ENCODE data around the gene L3MBTL4. TPM values are rescaled to one million over a fixed set of nuclear protein-coding genes. Genes with fewer than 3 reads are reported as not detected.

Gene L3MBTL4
- total RNA-seq, 2 experiments from 2014 or later = not detected

GRCh38 chr18:6257950-6258349 is 156.8 kb downstream of the L3MBTL4 start:
- Histone ChIP-seq H3K4me1 (ENCODE audit: insufficient read depth, low read length, poor library complexity, severe bottlenecking) (no peaks in the 10 kb centered on the region), H3K36me3 (ENCODE audit: insufficient read depth, low read length) (no peaks in the 10 kb centered on the region), H3K9me2 (ENCODE audit: insufficient read depth, low read length) (no peaks in the 10 kb centered on the region), H3K27ac (ENCODE audit: low read depth, low read length, poor library complexity, severe bottlenecking) (no peak overlapping the region), H3K79me2 (ENCODE audit: insufficient read depth, low read depth, low read length) (no peaks in the 10 kb centered on the region), H3K4me3 (ENCODE audit: low read depth, low read length, poor library complexity, severe bottlenecking) (no peak overlapping the region), H2AFZ (ENCODE audit: low read length) (no peak overlapping the region), H4K20me1 (ENCODE audit: insufficient read depth, low read length) (no peaks in the 10 kb centered on the region), H3K4me2 (ENCODE audit: low read length) (no peak overlapping the region), H3K9me3 (ENCODE audit: low read length) (no peaks in the 10 kb centered on the region)
- ChIA-PET POLR2A (no interaction called here), CTCF (ENCODE audit: unreplicated experiment) (no interaction called here)
- TF ChIP-seq CTCF (conservative IDR thresholded peaks at IDR 0.05; ENCODE audit: low read length) (no peak), EZH2phosphoT487 (IDR thresholded peaks at IDR 0.05; ENCODE audit: borderline replicate concordance, low read depth, low read length) (no peak)
- no TSS peak for BruUV-seq (replicated peaks)
- intact Hi-C loops (cut with micrococcal nuclease; ENCODE audit: unreplicated experiment) = no loop called here
- no peak for DNase-seq (ENCODE audit: low spot score)

- H3K79me2 ChIP-seq (ENCODE audit: insufficient read depth, low read depth, low read length) = no peaks in the 10 kb centered on the region
- ChIA-PET CTCF (ENCODE audit: unreplicated experiment) (no interaction called here), POLR2A (no interaction called here)
- H2AFZ ChIP-seq (ENCODE audit: low read length) = no peak overlapping the region
- H3K9me2 ChIP-seq (ENCODE audit: insufficient read depth, low read length) = no peaks in the 10 kb centered on the region
- no peaks in the 10 kb centered on the region for H3K4me1 ChIP-seq (ENCODE audit: insufficient read depth, low read length, poor library complexity, severe bottlenecking)
- no peaks in the 10 kb centered on the region for H3K36me3 ChIP-seq (ENCODE audit: insufficient read depth, low read length)
- H3K27ac ChIP-seq (ENCODE audit: low read depth, low read length, poor library complexity, severe bottlenecking) = no peak overlapping the region
- H3K4me2 ChIP-seq (ENCODE audit: low read length) = no peak overlapping the region
- BruUV-seq (replicated peaks) = no TSS peak
- DNase-seq (ENCODE audit: low spot score) = no peak
- intact Hi-C loops (cut with micrococcal nuclease; ENCODE audit: unreplicated experiment) = no loop called here
- H3K9me3 ChIP-seq (ENCODE audit: low read length) = no peaks in the 10 kb centered on the region
- no peaks in the 10 kb centered on the region for H4K20me1 ChIP-seq (ENCODE audit: insufficient read depth, low read length)
- no peak for TF ChIP-seq EZH2phosphoT487 (IDR thresholded peaks at IDR 0.05; ENCODE audit: borderline replicate concordance, low read depth, low read length)
- TF ChIP-seq CTCF (conservative IDR thresholded peaks at IDR 0.05; ENCODE audit: low read length) = no peak
- no peak overlapping the region for H3K4me3 ChIP-seq (ENCODE audit: low read depth, low read length, poor library complexity, severe bottlenecking)
Measured at GRCh38 chr18:6256521-6256920, 158.2 kb downstream of the L3MBTL4 start.

DNA sequence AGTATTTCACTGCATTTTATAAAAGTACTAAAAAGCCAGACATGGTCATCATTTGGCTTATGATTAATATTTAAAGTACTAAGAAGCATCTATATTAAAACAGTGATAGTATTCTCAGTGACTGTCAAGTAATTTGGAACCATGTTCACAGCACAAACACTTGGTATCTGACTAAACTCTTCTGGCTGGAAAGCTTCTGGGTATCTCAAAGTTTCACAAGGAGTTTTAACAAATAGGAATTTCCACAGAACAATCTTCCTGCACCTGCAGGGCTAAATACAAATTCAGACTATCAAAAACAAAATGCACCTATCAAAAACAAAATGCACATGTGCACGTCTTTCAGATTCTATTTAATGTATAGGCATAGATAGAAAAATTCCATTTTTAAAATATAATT is 158.8 kb downstream of the L3MBTL4 start:
- Histone ChIP-seq H3K27ac (ENCODE audit: low read depth, low read length, poor library complexity, severe bottlenecking) (no peak overlapping the region), H3K9me3 (ENCODE audit: low read length) (no peaks in the 10 kb centered on the region), H3K9me2 (ENCODE audit: insufficient read depth, low read length) (no peaks in the 10 kb centered on the region), H3K36me3 (ENCODE audit: insufficient read depth, low read length) (no peaks in the 10 kb centered on the region), H2AFZ (ENCODE audit: low read length) (no peak overlapping the region), H3K79me2 (ENCODE audit: insufficient read depth, low read depth, low read length) (no peaks in the 10 kb centered on the region), H3K4me2 (ENCODE audit: low read length) (no peak overlapping the region), H4K20me1 (ENCODE audit: insufficient read depth, low read length) (no peaks in the 10 kb centered on the region), H3K4me3 (ENCODE audit: low read depth, low read length, poor library complexity, severe bottlenecking) (no peak overlapping the region), H3K4me1 (ENCODE audit: insufficient read depth, low read length, poor library complexity, severe bottlenecking) (no peaks in the 10 kb centered on the region)
- intact Hi-C loops (cut with micrococcal nuclease; ENCODE audit: unreplicated experiment) = no loop called here
- CTCF ChIA-PET (ENCODE audit: unreplicated experiment) = no interaction called here
- BruUV-seq (replicated peaks) = no TSS peak
- POLR2A ChIA-PET = no interaction called here
- TF ChIP-seq EZH2phosphoT487 (IDR thresholded peaks at IDR 0.05; ENCODE audit: borderline replicate concordance, low read depth, low read length) = no peak
- TF ChIP-seq CTCF (conservative IDR thresholded peaks at IDR 0.05; ENCODE audit: low read length) = no peak
- DNase-seq (ENCODE audit: low spot score) = no peak
